Measurements from ENCODE around the gene PNLIP.

PNLIP gene

DNA sequence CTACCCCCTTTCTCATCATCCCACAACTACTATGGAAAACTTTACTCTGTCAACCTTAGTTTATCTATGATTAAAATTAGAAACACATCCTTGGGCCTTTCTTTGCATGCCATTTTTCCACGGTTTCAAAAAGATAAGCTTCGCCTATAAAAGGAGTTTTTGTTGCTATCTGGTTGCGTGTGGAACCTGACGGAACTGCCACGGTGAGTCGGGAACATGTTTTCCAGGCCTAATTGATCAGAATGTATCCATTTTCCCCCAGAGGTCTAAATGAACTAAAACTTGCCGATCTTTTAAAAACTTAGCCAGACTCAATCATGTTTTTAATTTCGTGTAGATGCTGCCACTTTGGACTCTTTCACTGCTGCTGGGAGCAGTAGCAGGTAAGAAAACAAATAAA, at the start of gene PNLIP:
TSS of gene PNLIP (plus strand) at position 176 of the 400 bp plus-strand sequence. CDS start at position 338, 162 bp downstream.
- no peak for DNase-seq
- Mint-ChIP-seq H3K4me1 (no peaks in the 10 kb centered on the region), H3K27ac (no peak within 1 kb of the TSS), H3K27me3 (no peaks in the 10 kb centered on the region), H3K4me3 (no peak within 1 kb of the TSS), H3K36me3 (no peaks in the 10 kb centered on the region), H3K9me3 (no peaks in the 10 kb centered on the region)
- CTCF ChIA-PET = no interaction called here

DNA sequence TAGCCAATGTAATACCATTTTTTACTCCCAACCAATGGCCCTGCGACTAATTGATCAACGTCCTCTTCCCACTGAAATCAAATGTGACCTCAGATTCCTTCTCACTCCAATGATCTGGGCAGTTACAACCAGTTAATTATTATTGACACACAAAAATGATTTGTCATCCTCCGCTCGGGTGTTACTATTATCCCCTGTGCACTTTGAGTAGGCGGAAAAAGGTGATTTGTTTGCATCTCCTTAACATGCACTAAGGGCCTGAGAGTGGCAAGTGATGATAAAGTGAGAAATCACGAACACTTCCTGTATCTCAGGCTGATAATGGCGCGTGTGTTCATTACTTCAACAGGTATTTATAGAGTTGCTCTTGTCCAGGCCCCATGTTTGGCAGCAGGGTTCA, 40.9 kb upstream of the PNLIP start:
- Mint-ChIP-seq H3K27me3 (no peaks in the 10 kb centered on the region), H3K27ac (no peak overlapping the region), H3K9me3 (peaks cover 3% of the 10 kb centered on the region), H3K4me3 (no peak overlapping the region), H3K4me1 (no peaks in the 10 kb centered on the region), H3K36me3 (no peaks in the 10 kb centered on the region)
- CTCF ChIA-PET = no interaction called here
- DNase-seq = no peak

DNA sequence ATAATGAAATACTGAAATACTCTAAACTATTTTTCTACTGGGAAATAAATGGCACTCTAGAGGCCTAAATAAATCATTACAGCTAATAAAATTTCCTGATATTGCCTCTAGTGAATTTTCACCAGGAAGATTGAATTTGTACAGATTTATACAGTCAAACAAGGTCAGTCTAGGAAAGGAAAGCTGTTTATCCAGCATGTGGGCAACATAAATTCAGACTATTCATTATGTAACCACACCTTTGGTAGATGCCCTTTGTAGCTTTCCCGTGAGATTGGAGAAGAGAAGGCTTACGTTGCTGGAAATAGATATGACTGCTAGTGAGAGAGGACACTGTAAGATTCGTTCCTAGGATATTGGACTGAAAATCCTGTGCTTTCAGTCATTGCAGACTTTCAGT, 35.2 kb upstream of the PNLIP start:
- no peak overlapping the region for H3K27ac Mint-ChIP-seq
- no peaks in the 10 kb centered on the region for H3K36me3 Mint-ChIP-seq
- DNase-seq = no peak
- CTCF ChIA-PET = interaction anchor here (0.6 kb wide), 1 partner anchor 8 kb away, joined by 3 read pairs; no protein-coding TSS in a partner anchor
- H3K9me3 Mint-ChIP-seq = no peaks in the 10 kb centered on the region
- H3K4me1 Mint-ChIP-seq = no peaks in the 10 kb centered on the region
- no peaks in the 10 kb centered on the region for H3K27me3 Mint-ChIP-seq
- H3K4me3 Mint-ChIP-seq = no peak overlapping the region

DNA sequence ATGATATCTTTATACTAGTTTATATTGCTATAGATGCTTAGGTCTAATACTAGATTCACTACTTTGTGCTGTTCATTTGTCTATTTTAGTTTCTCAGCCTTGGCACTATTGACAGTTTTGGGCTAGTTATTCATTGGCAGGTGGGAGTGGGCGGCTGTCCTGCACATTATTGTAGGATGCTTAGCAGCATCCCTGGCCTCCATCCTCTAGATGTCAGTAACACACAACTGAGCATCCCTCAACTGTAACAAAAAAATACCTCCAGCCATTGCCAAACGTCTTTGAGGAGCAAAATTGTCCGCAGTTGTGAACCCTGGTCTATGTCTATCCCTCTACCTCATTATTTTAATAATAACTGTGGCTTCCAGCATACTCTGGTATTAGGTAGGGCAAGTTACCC, 34.4 kb upstream of the PNLIP start:
- Mint-ChIP-seq H3K27ac (no peak overlapping the region), H3K4me3 (no peak overlapping the region), H3K27me3 (no peaks in the 10 kb centered on the region), H3K4me1 (no peaks in the 10 kb centered on the region), H3K9me3 (no peaks in the 10 kb centered on the region), H3K36me3 (no peaks in the 10 kb centered on the region)
- no peak for DNase-seq
- CTCF ChIA-PET = no interaction called here

DNA sequence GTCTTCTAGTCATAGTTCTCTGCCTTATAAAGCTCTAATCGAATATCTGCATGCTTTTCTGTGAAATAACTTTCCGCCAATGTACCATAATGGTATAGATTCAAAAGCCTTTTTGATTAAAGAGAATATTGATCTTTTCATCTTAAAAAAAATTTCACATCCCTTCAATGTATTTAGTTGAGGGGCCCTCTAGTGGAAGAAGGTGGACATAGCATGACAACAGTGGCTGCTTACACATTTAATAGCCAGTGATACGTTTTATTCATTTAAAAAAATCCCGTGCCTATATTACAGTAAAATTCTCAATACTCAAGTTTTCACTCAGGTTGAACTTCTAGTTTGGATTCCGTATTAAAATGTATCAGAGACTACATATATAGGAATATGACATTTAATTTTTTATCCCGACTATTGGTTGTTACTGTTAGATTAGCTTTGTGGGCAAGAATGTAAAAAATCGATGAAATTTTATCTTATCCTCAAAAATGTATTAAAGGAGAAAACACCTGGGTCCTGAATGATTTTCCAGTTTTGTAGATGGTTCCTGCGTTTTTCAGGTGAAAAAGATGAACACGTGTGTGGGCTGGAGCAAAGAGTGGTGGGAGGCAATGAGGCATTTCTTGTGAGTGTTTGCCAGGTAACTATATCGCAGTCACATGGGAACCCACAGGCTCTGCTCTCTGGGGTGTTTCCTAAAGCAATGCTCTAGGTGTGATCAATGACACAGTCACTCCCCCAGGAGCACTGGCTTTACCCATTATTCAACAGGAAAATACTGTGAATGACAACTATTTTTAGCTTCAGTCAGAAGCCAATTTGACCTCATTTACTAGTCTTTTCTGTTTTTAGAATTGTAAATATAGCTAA, 24.1 kb upstream of the PNLIP start:
- DNase-seq = peak; percentile 37
- H3K36me3 Mint-ChIP-seq = no peaks in the 10 kb centered on the region
- no peaks in the 10 kb centered on the region for H3K4me1 Mint-ChIP-seq
- H3K27me3 Mint-ChIP-seq = peaks cover 3% of the 10 kb centered on the region
- CTCF ChIA-PET = interaction anchor here (0.5 kb wide), 1 partner anchor 1397 kb away, joined by 3 read pairs; no protein-coding TSS in a partner anchor
- H3K27ac Mint-ChIP-seq = no peak overlapping the region
- H3K4me3 Mint-ChIP-seq = no peak overlapping the region
- H3K9me3 Mint-ChIP-seq = no peaks in the 10 kb centered on the region

DNA sequence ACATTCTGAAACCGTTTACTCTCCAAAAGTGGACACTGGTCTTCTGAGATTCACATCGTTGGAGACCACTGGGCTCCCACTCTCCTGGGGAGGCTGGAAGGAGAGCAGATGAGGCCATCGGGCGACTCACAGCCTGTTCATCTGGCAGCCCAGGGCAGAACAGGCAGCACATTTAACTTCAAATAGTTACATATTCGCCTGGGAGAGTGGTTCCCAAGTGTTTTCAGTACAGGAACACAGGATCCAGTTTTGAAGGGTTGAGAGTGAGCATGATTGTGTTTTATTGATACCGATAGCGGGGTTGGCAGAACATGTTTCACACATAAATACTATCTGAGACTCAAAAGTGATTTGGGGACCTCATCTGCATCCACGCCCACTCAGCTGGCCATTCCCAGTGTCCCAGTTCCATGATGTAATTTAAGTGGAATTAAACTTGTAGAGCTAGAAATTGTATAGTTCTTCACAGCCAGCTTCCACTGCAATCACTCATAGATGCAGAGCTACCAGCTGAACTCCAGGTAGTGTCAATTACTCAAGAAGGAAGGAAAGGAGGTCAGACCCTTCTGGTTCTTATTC, 22.8 kb upstream of the PNLIP start:
- Mint-ChIP-seq H3K36me3 (no peaks in the 10 kb centered on the region), H3K4me1 (no peaks in the 10 kb centered on the region), H3K9me3 (no peaks in the 10 kb centered on the region), H3K27ac (no peak overlapping the region), H3K4me3 (no peak overlapping the region), H3K27me3 (peaks cover 3% of the 10 kb centered on the region)
- CTCF ChIA-PET = no interaction called here
- DNase-seq = no peak

DNA sequence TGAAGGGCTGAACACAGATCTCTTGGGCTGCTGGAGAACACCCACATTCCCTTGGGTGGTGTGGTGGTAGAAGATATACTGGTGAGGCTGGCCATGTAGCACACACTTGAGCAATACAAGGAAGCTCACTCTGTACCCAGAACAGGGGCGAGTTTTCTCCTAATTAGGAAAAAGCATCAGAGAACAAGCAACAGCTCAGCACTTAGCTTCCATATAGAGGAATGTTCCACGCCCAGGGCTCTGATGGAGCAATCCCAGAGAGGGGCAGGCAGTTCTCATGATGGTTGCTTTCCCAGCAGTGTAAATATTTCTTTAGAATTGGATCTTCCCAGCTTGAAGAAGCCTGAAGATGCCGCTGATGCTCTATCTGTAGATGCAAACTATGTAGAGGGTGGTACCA, 21.0 kb upstream of the PNLIP start:
- H3K27ac Mint-ChIP-seq = no peak overlapping the region
- no peaks in the 10 kb centered on the region for H3K9me3 Mint-ChIP-seq
- DNase-seq = no peak
- CTCF ChIA-PET = no interaction called here
- no peak overlapping the region for H3K4me3 Mint-ChIP-seq
- H3K36me3 Mint-ChIP-seq = no peaks in the 10 kb centered on the region
- H3K4me1 Mint-ChIP-seq = no peaks in the 10 kb centered on the region
- H3K27me3 Mint-ChIP-seq = peaks cover 3% of the 10 kb centered on the region

DNA sequence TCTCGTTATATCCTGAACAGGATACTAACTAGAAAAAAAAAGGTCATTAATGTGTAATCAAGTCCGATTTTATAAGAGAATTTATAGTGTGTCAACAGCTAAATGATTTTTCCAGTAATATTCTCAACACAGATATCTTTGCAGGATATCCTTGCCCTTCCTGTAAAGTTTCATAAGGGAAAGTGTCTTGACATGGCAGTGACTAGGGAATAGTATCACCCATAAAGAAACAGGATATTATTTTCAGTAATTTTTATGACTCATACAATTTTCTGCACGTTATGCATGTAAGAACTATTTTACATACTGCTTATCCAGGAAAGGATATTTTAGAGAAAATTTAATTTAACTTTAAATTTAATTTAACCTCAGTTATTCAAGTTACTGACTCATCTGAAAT, 19.5 kb upstream of the PNLIP start:
- no peak for DNase-seq
- no peak overlapping the region for H3K4me3 Mint-ChIP-seq
- peaks cover 3% of the 10 kb centered on the region for H3K27me3 Mint-ChIP-seq
- no peaks in the 10 kb centered on the region for H3K36me3 Mint-ChIP-seq
- CTCF ChIA-PET = interaction anchor here (1.0 kb wide), 1 partner anchor 10 kb away, joined by 4 read pairs; no protein-coding TSS in a partner anchor
- H3K27ac Mint-ChIP-seq = no peak overlapping the region
- no peaks in the 10 kb centered on the region for H3K9me3 Mint-ChIP-seq
- no peaks in the 10 kb centered on the region for H3K4me1 Mint-ChIP-seq

DNA sequence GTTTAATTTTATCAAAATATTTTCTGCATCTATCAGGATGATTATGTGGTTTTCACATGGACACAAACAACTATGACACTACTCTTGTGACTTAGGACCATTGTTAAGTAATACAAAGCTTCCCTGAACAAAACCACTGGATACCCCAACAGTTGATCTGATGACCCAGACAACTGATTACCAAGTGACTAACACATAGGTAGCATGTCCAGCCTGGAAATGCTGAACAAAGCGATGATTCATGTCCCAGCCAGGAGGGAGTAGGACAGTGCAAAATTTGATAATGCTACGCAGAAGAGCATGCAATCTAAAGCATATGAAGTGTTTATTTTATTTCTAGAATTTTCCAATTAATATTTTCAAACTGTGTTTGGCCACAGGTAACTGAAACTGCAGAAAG, 8.9 kb upstream of the PNLIP start:
- Mint-ChIP-seq H3K27ac (no peak overlapping the region), H3K27me3 (no peaks in the 10 kb centered on the region), H3K4me3 (no peak overlapping the region), H3K36me3 (no peaks in the 10 kb centered on the region), H3K9me3 (no peaks in the 10 kb centered on the region), H3K4me1 (no peaks in the 10 kb centered on the region)
- DNase-seq = no peak
- CTCF ChIA-PET = no interaction called here

DNA sequence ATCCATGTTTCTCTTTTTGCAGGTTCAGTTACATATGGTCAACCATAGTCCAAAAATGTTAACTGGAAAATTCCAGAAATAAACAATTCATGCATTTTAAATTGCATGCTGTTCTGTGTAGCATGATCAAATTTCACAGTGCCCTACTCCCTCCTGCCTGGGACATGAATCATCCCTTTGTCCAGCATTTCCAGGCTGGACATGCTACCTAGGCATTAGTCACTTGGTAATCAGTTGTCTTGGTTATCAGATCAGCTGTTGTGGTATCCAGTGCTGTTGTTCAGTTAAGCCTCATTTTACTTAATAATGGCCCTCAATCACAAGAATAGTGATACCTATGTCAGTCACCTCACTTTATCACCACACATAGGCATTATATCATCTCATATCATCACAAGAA, 7.3 kb upstream of the PNLIP start:
- CTCF ChIA-PET = no interaction called here
- Mint-ChIP-seq H3K27me3 (no peaks in the 10 kb centered on the region), H3K4me3 (no peak overlapping the region), H3K9me3 (no peaks in the 10 kb centered on the region), H3K4me1 (no peaks in the 10 kb centered on the region), H3K36me3 (no peaks in the 10 kb centered on the region), H3K27ac (no peak overlapping the region)
- DNase-seq = no peak

DNA sequence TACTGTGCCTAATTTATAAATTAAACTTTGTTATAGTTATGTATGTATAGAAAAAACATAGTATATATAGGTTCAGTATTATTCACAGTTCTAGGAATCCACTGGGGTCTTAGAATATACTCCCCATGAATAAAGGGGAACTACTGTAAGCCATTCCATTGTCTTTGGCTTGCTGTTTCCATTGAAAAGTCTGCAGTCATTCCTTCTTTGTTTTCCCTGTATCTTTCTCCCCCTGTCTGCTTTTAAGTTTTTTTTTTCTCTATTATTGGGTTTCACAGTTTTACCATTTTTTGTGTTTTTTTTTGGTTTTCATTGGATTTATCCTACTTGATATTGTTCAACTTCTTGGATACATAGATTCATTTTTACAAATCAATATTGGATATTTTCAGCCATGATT, 6.7 kb upstream of the PNLIP start:
- CTCF ChIA-PET = no interaction called here

DNA sequence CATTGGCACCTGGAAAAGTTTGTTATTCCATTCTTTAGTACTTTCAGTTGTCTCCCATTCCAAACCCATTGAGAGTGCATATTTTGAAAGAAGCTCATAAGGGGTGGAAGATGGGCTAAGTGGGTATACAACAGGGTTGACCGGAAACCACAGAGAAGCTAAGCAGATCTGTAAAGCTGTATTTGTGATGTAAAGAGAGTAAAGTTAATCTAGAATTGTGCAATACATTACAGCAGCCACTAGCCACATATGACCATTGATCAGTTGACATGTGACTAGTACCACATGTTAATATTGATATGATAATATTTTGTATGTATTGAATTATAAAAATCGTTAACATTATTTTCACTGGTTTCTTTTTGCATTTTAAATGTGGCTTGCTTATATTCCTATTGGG, 4.9 kb upstream of the PNLIP start:
- H3K27me3 Mint-ChIP-seq = no peaks in the 10 kb centered on the region
- H3K27ac Mint-ChIP-seq = no peak overlapping the region
- H3K4me1 Mint-ChIP-seq = no peaks in the 10 kb centered on the region
- no peak for DNase-seq
- CTCF ChIA-PET = no interaction called here
- no peaks in the 10 kb centered on the region for H3K9me3 Mint-ChIP-seq
- no peak overlapping the region for H3K4me3 Mint-ChIP-seq
- H3K36me3 Mint-ChIP-seq = no peaks in the 10 kb centered on the region

More for the DNA sequence above, 6.7 kb upstream of the PNLIP start:
- H3K4me1 Mint-ChIP-seq = no peaks in the 10 kb centered on the region
- no peaks in the 10 kb centered on the region for H3K27me3 Mint-ChIP-seq
- no peak overlapping the region for H3K4me3 Mint-ChIP-seq
- no peaks in the 10 kb centered on the region for H3K9me3 Mint-ChIP-seq
- no peak overlapping the region for H3K27ac Mint-ChIP-seq
- no peak for DNase-seq
- H3K36me3 Mint-ChIP-seq = no peaks in the 10 kb centered on the region

DNA sequence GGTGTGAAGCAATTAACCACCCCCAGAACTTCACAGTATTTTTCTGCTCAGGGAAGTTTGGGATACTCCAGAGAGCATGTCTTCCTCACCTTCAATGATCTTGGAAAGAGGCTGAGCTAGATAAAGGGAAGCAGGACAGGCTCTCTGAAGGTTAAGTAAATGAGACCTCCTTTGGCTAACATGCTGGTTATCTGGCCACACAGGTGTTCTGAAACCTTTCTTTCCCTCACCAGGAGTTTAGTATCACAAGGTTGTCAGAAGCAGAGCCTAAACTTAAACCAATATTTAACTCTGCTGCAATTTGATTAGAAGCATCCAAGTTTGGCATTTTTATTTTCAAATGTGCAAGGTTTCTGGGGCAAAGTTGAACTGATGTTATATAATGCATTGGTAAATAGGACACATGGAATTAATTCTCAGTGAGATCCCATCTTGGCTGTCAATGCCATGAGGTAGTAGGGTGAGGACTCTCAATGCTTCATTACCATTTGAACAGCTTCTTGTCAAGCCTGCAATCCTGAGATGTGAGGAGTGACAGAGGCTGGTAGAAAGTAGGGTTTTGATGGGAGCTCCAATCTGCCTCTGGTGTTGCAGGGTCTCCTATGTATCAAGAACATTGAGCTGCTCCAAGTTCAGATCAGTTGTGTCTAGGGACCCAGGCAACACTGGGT, 3.6 kb upstream of the PNLIP start:
- no peaks in the 10 kb centered on the region for H3K4me1 Mint-ChIP-seq
- DNase-seq = no peak
- CTCF ChIA-PET = no interaction called here
- H3K27ac Mint-ChIP-seq = no peak overlapping the region
- H3K36me3 Mint-ChIP-seq = no peaks in the 10 kb centered on the region
- no peak overlapping the region for H3K4me3 Mint-ChIP-seq
- H3K27me3 Mint-ChIP-seq = no peaks in the 10 kb centered on the region
- H3K9me3 Mint-ChIP-seq = no peaks in the 10 kb centered on the region

DNA sequence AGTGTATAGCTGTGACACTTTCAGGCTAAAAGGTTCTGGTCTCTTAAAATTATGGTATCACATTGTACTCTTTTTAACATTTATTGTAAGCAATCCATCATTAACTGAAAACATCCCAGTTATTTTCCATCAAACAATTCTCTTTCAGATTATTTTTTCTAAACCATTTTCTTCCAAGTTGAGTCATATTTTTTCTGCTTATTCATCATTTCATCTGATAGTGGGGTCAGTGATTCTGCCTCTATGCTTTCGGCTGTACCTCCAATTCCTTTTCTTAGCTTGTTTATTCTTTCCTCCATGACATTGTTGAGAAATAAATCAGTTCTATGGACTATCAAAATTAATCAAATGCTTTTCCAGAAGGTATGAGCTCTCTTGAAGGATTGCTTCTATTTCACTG, 609 bp upstream of the PNLIP start:
- H3K27ac Mint-ChIP-seq = no peak overlapping the region
- no peaks in the 10 kb centered on the region for H3K27me3 Mint-ChIP-seq
- H3K9me3 Mint-ChIP-seq = no peaks in the 10 kb centered on the region
- H3K4me3 Mint-ChIP-seq = no peak overlapping the region
- CTCF ChIA-PET = no interaction called here
- no peaks in the 10 kb centered on the region for H3K36me3 Mint-ChIP-seq
- H3K4me1 Mint-ChIP-seq = no peaks in the 10 kb centered on the region
- DNase-seq = no peak

DNA sequence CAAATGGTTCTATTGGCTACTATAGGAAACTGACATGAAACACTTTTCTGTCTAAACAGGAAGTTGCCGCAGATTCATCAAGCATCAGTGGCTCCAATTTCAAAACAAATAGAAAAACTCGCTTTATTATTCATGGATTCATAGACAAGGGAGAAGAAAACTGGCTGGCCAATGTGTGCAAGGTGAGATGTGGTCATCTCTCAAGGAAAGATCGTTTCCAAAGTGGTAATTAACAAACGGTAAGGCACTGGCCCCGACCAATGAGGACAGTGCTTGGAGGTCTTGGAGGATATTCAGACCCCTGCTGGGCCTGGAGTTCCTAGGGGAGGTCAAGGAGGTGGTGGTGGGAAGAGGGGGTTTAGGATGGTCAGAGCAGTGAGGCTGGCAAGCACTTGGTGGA, 2.6 kb downstream of the PNLIP start:
- no peaks in the 10 kb centered on the region for H3K4me1 Mint-ChIP-seq
- H3K36me3 Mint-ChIP-seq = no peaks in the 10 kb centered on the region
- H3K27ac Mint-ChIP-seq = no peak overlapping the region
- no peaks in the 10 kb centered on the region for H3K9me3 Mint-ChIP-seq
- H3K27me3 Mint-ChIP-seq = no peaks in the 10 kb centered on the region
- DNase-seq = no peak
- no peak overlapping the region for H3K4me3 Mint-ChIP-seq
- CTCF ChIA-PET = no interaction called here

All from activated naive CD4-positive, alpha-beta T cell treated with anti-CD3 and anti-CD28 coated beads, Interleukin-2, amount 10 ng/mL, durations not matched to agents 7 days and 5 days (primary cell).